Skeletal muscle tissue (tissue), 4 donors: ENCODE data around the gene UNC13B. TPM values are rescaled to one million over a fixed set of nuclear protein-coding genes. Genes with fewer than 3 reads are reported as not detected.
A peak's percentile ranks its signal among the peaks of the same experiment; 100 is the strongest.

Experiments
- H3K27ac ChIP-seq: one replicate; pipeline ENCODE4 v1.7.0; 2013; ENCODE audit warnings: mild to moderate bottlenecking, low read depth, low read length, inconsistent platforms
- H3K27me3 ChIP-seq, 3 donors: one replicate each; pipeline ENCODE4 v1.7.0; 2013; ENCODE audit warnings: low read length in 3 of 3; ENCODE audit not compliant: control insufficient read depth in 3 of 3, insufficient read depth in 3 of 3
- H3K36me3 ChIP-seq, 3 donors: one replicate each; pipeline ENCODE4 v1.7.0; 2013; ENCODE audit warnings: low read length in 3 of 3; ENCODE audit not compliant: control insufficient read depth in 3 of 3, insufficient read depth in 3 of 3
- H3K4me1 ChIP-seq, 3 donors: one replicate each; pipeline ENCODE4 v1.7.0; 2013; ENCODE audit warnings: low read length in 3 of 3, mild to moderate bottlenecking in 3 of 3; ENCODE audit not compliant: control insufficient read depth in 3 of 3, insufficient read depth in 3 of 3
- H3K4me3 ChIP-seq, 3 donors: one replicate each; pipeline ENCODE4 v1.7.0; 2013; ENCODE audit warnings: low read length in 3 of 3
- H3K9ac ChIP-seq, 3 donors: one replicate each; pipeline ENCODE4 v1.7.0; 2013; ENCODE audit warnings: low read length in 3 of 3, mild to moderate bottlenecking in 3 of 3, moderate library complexity in 2 of 3, low read depth in 1 of 3
- H3K9me3 ChIP-seq, 3 donors: one replicate each; pipeline ENCODE4 v1.7.0; 2013; ENCODE audit warnings: low read length in 3 of 3; ENCODE audit not compliant: control insufficient read depth in 3 of 3
- total RNA-seq: library from RNA; depleted of rRNA; stranded (reverse); fragments of >200 nt; gene quantifications from one replicate; pipeline ENCODE4 v1.2.3, GENCODE V29; 2014
- donor health status: Osteomylitis.

Gene UNC13B
- total RNA-seq, 1 donor from 2014 or later = 16.2 TPM

GRCh38 chr9:35338561-35339274 lies 176.9 kb downstream of the UNC13B start:
- H3K9me3 ChIP-seq = no peaks in the 10 kb centered on the region
- H3K36me3 ChIP-seq = peaks cover 0 to 8% (median 4%) of the 10 kb centered on the region in 3 donors
- no peak overlapping the region for H3K27ac ChIP-seq
- peaks cover 26 to 34% (median 29%) of the 10 kb centered on the region in 3 donors for H3K4me1 ChIP-seq
- no peak overlapping the region for H3K9ac ChIP-seq
- no peaks in the 10 kb centered on the region for H3K27me3 ChIP-seq
- no peak overlapping the region for H3K4me3 ChIP-seq

- H3K9ac ChIP-seq = no peak overlapping the region
- no peaks in the 10 kb centered on the region for H3K9me3 ChIP-seq
- no peak overlapping the region for H3K4me3 ChIP-seq
- peak overlapping the region; percentile 92 for H3K27ac ChIP-seq
- peaks cover 29 to 34% (median 33%) of the 10 kb centered on the region in 3 donors for H3K4me1 ChIP-seq
- H3K27me3 ChIP-seq = no peaks in the 10 kb centered on the region
- peaks cover 0 to 8% (median 4%) of the 10 kb centered on the region in 3 donors for H3K36me3 ChIP-seq
These were observed 178.2 kb downstream of the UNC13B start for GRCh38 chr9:35340046-35340445.

GRCh38 chr9:35341021-35341420 lies 179.2 kb downstream of the UNC13B start:
- no peaks in the 10 kb centered on the region for H3K27me3 ChIP-seq
- peaks cover 0 to 6% (median 4%) of the 10 kb centered on the region in 3 donors for H3K36me3 ChIP-seq
- peak overlapping the region; percentile 92 for H3K27ac ChIP-seq
- H3K4me3 ChIP-seq = peak overlapping the region in 2 of 3 donors; percentile 72 to 75
- H3K9me3 ChIP-seq = no peaks in the 10 kb centered on the region
- H3K9ac ChIP-seq = peak overlapping the region; percentile 65 to 79 (median 71)
- peaks cover 29 to 43% (median 37%) of the 10 kb centered on the region in 3 donors for H3K4me1 ChIP-seq

GRCh38 chr9:35341585-35341984 lies 179.8 kb downstream of the UNC13B start:
- no peaks in the 10 kb centered on the region for H3K27me3 ChIP-seq
- H3K9me3 ChIP-seq = no peaks in the 10 kb centered on the region
- H3K36me3 ChIP-seq = peaks cover 0 to 6% (median 4%) of the 10 kb centered on the region in 3 donors
- H3K4me1 ChIP-seq = peaks cover 29 to 43% (median 38%) of the 10 kb centered on the region in 3 donors
- peak overlapping the region; percentile 65 to 79 (median 71) for H3K9ac ChIP-seq
- peak overlapping the region; percentile 92 for H3K27ac ChIP-seq
- peak overlapping the region; percentile 59 to 75 (median 72) for H3K4me3 ChIP-seq

GRCh38 chr9:35342221-35342958 lies 180.6 kb downstream of the UNC13B start:
- Histone ChIP-seq H3K27ac (peak overlapping the region; percentile 92), H3K36me3 (peaks cover 3 to 10% (median 4%) of the 10 kb centered on the region in 3 donors), H3K4me3 (peak overlapping the region; percentile 59 to 75 (median 72)), H3K4me1 (peaks cover 29 to 43% (median 38%) of the 10 kb centered on the region in 3 donors), H3K9ac (peak overlapping the region; percentile 65 to 79 (median 71)), H3K9me3 (no peaks in the 10 kb centered on the region), H3K27me3 (no peaks in the 10 kb centered on the region)

GRCh38 chr9:35348109-35348508 lies 186.3 kb downstream of the UNC13B start:
- Histone ChIP-seq H3K4me3 (no peak overlapping the region), H3K36me3 (peaks cover 8 to 14% (median 13%) of the 10 kb centered on the region in 3 donors), H3K27me3 (no peaks in the 10 kb centered on the region), H3K9ac (no peak overlapping the region), H3K9me3 (no peaks in the 10 kb centered on the region), H3K27ac (no peak overlapping the region), H3K4me1 (peaks cover 12 to 31% (median 30%) of the 10 kb centered on the region in 3 donors)

- H3K9me3 ChIP-seq = no peaks in the 10 kb centered on the region
- H3K27ac ChIP-seq = no peak overlapping the region
- peaks cover 12 to 25% (median 23%) of the 10 kb centered on the region in 3 donors for H3K4me1 ChIP-seq
- no peak overlapping the region for H3K4me3 ChIP-seq
- H3K27me3 ChIP-seq = no peaks in the 10 kb centered on the region
- H3K36me3 ChIP-seq = peaks cover 12 to 18% (median 17%) of the 10 kb centered on the region in 3 donors
- H3K9ac ChIP-seq = no peak overlapping the region
These were observed 187.6 kb downstream of the UNC13B start for GRCh38 chr9:35349287-35349990.

GRCh38 chr9:35350212-35350611 lies 188.4 kb downstream of the UNC13B start:
- no peak overlapping the region for H3K9ac ChIP-seq
- peaks cover 12 to 18% (median 17%) of the 10 kb centered on the region in 3 donors for H3K36me3 ChIP-seq
- no peaks in the 10 kb centered on the region for H3K27me3 ChIP-seq
- H3K27ac ChIP-seq = no peak overlapping the region
- H3K9me3 ChIP-seq = no peaks in the 10 kb centered on the region
- H3K4me3 ChIP-seq = no peak overlapping the region
- peaks cover 12 to 23% (median 20%) of the 10 kb centered on the region in 3 donors for H3K4me1 ChIP-seq

- no peak overlapping the region for H3K27ac ChIP-seq
- no peaks in the 10 kb centered on the region for H3K9me3 ChIP-seq
- H3K4me1 ChIP-seq = peaks cover 12 to 16% (median 16%) of the 10 kb centered on the region in 3 donors
- no peak overlapping the region for H3K4me3 ChIP-seq
- H3K36me3 ChIP-seq = peaks cover 12 to 18% (median 17%) of the 10 kb centered on the region in 3 donors
- no peak overlapping the region for H3K9ac ChIP-seq
- no peaks in the 10 kb centered on the region for H3K27me3 ChIP-seq
These were observed 189.2 kb downstream of the UNC13B start for GRCh38 chr9:35350827-35351549.
